Spinal cord (tissue), 10 donors: Measurements from ENCODE around the gene SORBS1. TPM values are rescaled to one million over a fixed set of nuclear protein-coding genes. Genes with fewer than 3 reads are reported as not detected.

Experiments
- DNase-seq, 6 donors: peaks; one replicate each; pipeline versions ENCODE4 v3.0.0 to v3.0.0-alpha.2; 2013 to 2015; ENCODE audit warnings: low spot score in 6 of 6, low read depth in 4 of 6
- H3K27ac ChIP-seq: one replicate; pipeline ENCODE4 v1.5.1; 2013; ENCODE audit warnings: low read depth, low read length, control low read depth
- H3K27me3 ChIP-seq: one replicate; pipeline ENCODE4 v1.6.1; 2013; ENCODE audit warnings: low read length; ENCODE audit not compliant: control insufficient read depth, insufficient read depth
- H3K36me3 ChIP-seq: one replicate; pipeline ENCODE4 v1.6.1; 2013; ENCODE audit warnings: low read length; ENCODE audit not compliant: control insufficient read depth, insufficient read depth
- H3K4me1 ChIP-seq: one replicate; pipeline ENCODE4 v1.6.1; 2013; ENCODE audit warnings: low read length; ENCODE audit not compliant: control insufficient read depth, insufficient read depth
- H3K4me3 ChIP-seq: one replicate; pipeline ENCODE4 v1.5.1; 2013; ENCODE audit warnings: low read depth, low read length, control low read depth
- H3K9me3 ChIP-seq: one replicate; pipeline ENCODE4 v1.6.1; 2013; ENCODE audit warnings: low read length; ENCODE audit not compliant: control insufficient read depth, insufficient read depth
- WGBS: methylation state at CpG from one replicate; pipeline ENCODE4 v1.1.5; 2013; ENCODE audit warnings: missing lambda C conversion rate; ENCODE audit not compliant: insufficient coverage; 5-methylcytosine and 5-hydroxymethylcytosine counted together
- polyA plus RNA-seq, 2 donors: library from polyadenylated mRNA; unstranded; fragments of 120-200 nt; gene quantifications; one replicate each; pipeline ENCODE4 v1.2.1, GENCODE V29; 2013; ENCODE audit not compliant: insufficient read length in 2 of 2
- total RNA-seq, 2 donors: library from RNA; depleted of rRNA in 1 of 2; stranded (reverse); fragments of 120-200 nt in 1 of 2; fragments of >200 nt in 1 of 2; gene quantifications; one replicate each; pipeline versions ENCODE4 v1.2.3 to v1.2.4, GENCODE V29; 2013 to 2014
- donor health status: healthy.

SORBS1 gene
- total and polyA plus RNA-seq, 4 donors: 95.1 to 129 (median 100.0) TPM

DNA sequence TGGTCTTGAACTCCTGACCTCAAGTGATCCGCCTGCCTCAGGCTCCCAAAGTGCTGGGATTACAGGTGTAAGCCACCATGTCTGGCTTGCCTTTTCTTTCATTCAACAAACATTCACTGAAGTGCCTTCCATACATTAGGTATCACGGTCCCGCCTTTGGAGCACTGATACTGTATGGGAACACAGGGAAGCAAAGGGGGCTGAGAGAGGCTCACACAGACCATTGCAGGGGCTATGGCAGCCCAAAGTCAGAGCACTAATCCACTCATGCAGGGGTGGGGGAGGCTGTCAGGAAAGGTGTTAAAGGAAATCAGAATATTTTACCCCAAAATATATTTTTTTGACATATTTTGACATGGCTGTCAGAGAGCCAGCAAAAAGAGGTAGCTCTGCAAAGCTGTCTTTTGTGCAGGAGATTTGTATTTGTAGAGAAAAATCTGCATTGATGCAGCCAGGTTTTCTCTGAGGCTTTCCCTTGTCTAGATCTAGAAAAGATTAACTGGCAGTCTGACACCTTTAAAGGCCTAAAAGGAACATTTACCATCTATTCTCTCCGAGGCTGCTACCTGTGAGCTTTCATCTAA, 228.4 kb downstream of the SORBS1 start:
- no peak for DNase-seq
- Histone ChIP-seq H3K4me3 (no peak overlapping the region), H3K9me3 (no peaks in the 10 kb centered on the region), H3K4me1 (no peaks in the 10 kb centered on the region), H3K27me3 (no peaks in the 10 kb centered on the region), H3K36me3 (peaks cover 34% of the 10 kb centered on the region), H3K27ac (no peak overlapping the region)
- 43% methylated on average over 1 of the region's 4 CpGs for WGBS

DNA sequence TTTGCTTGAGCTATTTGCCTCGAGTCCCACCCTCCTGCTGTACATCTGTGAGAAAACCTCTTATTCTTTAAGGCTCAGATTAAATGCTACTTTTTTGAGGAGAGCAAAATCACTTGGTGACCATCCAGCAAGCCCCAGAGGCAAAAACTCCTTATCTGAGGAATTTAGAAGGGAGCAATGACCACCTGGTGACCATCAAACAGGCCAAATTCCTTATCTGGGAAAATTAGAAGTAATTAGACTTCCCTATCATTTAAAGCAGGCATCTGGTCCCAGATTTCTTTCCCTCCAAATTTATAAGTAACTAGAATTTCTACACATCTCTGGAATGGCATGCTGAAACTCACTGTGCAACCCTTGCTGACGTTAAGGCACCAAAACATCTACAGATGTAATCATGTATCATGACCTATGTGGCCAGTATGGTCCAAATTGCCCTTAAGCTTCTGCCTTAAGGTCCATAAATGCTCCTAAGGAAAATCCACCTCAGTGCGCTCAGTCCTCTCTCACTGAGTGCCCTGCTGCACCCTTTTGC, 229.5 kb downstream of the SORBS1 start:
- H3K4me1 ChIP-seq: no peaks in the 10 kb centered on the region
- no peak overlapping the region for H3K4me3 ChIP-seq
- no peak overlapping the region for H3K27ac ChIP-seq
- H3K36me3 ChIP-seq: peaks cover 25% of the 10 kb centered on the region
- H3K9me3 ChIP-seq: no peaks in the 10 kb centered on the region
- no peak for DNase-seq
- H3K27me3 ChIP-seq: no peaks in the 10 kb centered on the region
- WGBS: 85% methylated on average over 3 of the region's 3 CpGs

DNA sequence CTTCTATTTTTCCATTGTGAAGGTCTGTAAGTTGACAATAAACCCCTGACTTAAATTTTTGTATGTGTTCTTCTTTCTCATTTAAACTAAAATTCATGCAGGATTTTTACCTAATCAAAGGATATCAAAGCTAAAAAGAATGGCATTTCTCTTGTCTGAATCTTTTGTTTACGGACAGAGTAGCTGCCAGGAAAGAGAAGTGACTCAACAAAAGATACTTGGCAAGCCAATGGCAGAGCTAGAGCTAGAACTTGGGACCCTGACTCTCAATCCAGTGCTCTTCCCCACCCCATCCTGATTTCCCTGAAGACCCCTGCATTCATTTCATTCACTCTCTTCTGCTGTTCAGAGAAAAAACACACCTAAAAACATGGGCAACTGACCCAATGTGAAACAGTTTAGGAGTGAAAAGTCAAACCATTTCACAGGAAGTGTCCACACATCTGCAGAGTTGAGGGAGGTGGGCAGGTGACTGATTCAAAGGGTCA, 230.2 kb downstream of the SORBS1 start:
- no CpG with 5 or more reads among the region's 1 CpG for WGBS
- Histone ChIP-seq H3K27ac (no peak overlapping the region), H3K27me3 (no peaks in the 10 kb centered on the region), H3K36me3 (peaks cover 19% of the 10 kb centered on the region), H3K9me3 (no peaks in the 10 kb centered on the region), H3K4me1 (no peaks in the 10 kb centered on the region), H3K4me3 (no peak overlapping the region)
- DNase-seq: no peak

DNA sequence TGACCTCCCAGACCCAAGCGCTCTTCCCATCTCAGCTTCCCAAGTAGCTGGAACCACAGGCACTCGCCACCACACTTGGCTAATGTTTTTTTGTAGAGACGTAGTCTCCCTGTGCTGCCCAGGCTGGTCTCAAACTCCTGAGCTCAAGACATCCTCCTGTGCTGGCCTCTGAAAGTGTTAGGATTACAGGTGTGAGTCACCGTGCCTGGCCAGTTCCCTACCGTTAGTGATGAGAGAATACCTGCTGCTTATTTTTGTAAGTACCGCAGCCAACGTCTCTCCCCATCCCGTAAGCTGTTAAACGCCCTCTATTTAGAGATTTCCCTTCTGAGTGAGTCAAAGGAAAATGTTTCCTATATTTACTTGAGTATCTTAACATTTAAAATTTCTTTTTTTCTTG, 231.9 kb downstream of the SORBS1 start:
- Histone ChIP-seq H3K36me3 (peaks cover 9% of the 10 kb centered on the region), H3K27ac (no peak overlapping the region), H3K9me3 (no peaks in the 10 kb centered on the region), H3K4me3 (no peak overlapping the region), H3K27me3 (no peaks in the 10 kb centered on the region), H3K4me1 (no peaks in the 10 kb centered on the region)
- 70% methylated on average over 2 of the region's 9 CpGs for WGBS
- DNase-seq: no peak

DNA sequence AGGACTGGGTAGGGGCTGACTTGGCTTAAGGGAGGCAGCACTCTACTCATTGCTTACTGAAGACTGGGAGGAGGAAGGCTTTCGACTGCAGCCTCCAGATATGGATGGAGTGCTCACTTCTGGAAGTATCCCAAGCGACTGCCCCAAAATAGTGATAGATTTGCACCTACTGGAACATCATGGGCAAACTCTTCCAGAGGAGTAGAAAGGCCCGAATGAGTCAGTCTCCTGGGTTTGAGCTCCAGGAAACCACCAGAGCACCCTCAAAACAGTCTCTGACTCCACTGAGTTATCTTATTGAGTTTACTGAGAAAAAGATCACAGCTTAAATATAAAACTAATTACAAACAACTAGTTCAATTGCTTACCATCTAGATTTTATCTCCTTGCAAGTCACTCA, 233.2 kb downstream of the SORBS1 start:
- H3K4me1 ChIP-seq: no peaks in the 10 kb centered on the region
- 72% methylated on average over 2 of the region's 3 CpGs for WGBS
- no peak overlapping the region for H3K4me3 ChIP-seq
- peaks cover 13% of the 10 kb centered on the region for H3K36me3 ChIP-seq
- H3K27me3 ChIP-seq: no peaks in the 10 kb centered on the region
- no peak for DNase-seq
- no peaks in the 10 kb centered on the region for H3K9me3 ChIP-seq
- H3K27ac ChIP-seq: no peak overlapping the region

DNA sequence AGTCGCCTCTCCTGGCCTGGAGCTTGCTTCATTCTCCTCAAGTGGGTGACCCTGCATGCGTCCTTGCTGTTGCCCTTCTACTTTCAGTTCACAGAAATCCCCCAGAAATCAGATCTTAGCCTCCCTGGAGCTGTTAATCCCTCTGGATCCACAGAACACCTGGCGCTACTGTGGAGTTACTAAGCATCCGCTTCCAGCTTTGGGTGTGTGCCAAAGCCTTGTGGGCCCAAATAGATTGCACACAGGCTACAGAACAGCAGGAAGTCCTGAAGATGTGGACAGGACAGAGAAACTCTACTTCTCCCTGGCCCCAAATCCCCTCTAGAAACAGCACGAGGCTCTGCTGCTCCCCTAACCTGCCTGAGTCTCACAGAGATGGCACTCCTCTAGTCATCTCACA, 233.8 kb downstream of the SORBS1 start:
- peaks cover 11% of the 10 kb centered on the region for H3K36me3 ChIP-seq
- WGBS: 63% methylated on average over 4 of the region's 5 CpGs
- H3K4me1 ChIP-seq: no peaks in the 10 kb centered on the region
- H3K27me3 ChIP-seq: no peaks in the 10 kb centered on the region
- peak in 1 of 6 donors; percentile 36 for DNase-seq
- no peak overlapping the region for H3K27ac ChIP-seq
- H3K9me3 ChIP-seq: no peaks in the 10 kb centered on the region
- H3K4me3 ChIP-seq: no peak overlapping the region

DNA sequence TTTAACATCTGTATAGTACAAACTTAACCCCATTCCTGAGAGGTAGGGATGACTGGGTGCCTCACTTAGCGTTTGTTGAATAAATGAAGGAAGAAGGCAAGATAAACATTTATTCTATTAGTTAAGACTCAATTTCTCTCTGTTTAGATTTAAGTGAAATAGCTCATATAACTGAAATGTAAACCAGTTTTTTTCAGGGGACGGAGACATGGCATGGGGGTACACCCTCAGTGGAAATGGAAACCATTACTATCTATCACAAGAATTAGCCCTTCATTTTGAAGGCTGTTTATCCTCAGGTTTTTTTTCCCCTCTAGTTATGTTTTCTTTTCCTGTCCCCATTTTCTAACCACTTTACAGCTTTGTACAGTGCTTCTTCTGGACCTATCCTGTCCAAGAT, 234.8 kb downstream of the SORBS1 start:
- H3K4me3 ChIP-seq: no peak overlapping the region
- H3K9me3 ChIP-seq: no peaks in the 10 kb centered on the region
- DNase-seq: no peak
- no CpG with 5 or more reads among the region's 2 CpGs for WGBS
- H3K36me3 ChIP-seq: peaks cover 12% of the 10 kb centered on the region
- no peaks in the 10 kb centered on the region for H3K4me1 ChIP-seq
- H3K27me3 ChIP-seq: no peaks in the 10 kb centered on the region
- no peak overlapping the region for H3K27ac ChIP-seq

DNA sequence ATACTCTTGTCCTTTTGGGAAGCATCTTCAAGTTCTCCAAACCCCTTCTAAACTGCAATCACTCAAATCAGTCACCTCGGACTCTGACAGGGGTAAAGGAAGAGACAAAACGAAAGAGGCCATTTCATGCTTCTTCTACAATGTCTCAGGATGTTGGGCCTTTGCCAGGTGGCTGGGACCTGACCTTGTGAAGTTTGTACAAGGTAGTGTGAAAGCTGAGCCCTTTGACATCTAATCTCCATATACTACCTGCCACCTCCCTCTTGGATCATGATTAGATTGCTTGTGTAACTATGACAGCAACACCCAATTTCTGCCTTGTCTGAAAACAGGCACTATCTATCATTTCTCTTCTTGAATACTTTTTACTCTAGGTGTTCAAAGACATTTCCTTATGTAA, 235.3 kb downstream of the SORBS1 start:
- H3K36me3 ChIP-seq: peaks cover 13% of the 10 kb centered on the region
- H3K27me3 ChIP-seq: no peaks in the 10 kb centered on the region
- H3K9me3 ChIP-seq: no peaks in the 10 kb centered on the region
- no peaks in the 10 kb centered on the region for H3K4me1 ChIP-seq
- WGBS: 100% methylated on average over 2 of the region's 2 CpGs
- DNase-seq: no peak
- H3K4me3 ChIP-seq: no peak overlapping the region
- H3K27ac ChIP-seq: no peak overlapping the region

DNA sequence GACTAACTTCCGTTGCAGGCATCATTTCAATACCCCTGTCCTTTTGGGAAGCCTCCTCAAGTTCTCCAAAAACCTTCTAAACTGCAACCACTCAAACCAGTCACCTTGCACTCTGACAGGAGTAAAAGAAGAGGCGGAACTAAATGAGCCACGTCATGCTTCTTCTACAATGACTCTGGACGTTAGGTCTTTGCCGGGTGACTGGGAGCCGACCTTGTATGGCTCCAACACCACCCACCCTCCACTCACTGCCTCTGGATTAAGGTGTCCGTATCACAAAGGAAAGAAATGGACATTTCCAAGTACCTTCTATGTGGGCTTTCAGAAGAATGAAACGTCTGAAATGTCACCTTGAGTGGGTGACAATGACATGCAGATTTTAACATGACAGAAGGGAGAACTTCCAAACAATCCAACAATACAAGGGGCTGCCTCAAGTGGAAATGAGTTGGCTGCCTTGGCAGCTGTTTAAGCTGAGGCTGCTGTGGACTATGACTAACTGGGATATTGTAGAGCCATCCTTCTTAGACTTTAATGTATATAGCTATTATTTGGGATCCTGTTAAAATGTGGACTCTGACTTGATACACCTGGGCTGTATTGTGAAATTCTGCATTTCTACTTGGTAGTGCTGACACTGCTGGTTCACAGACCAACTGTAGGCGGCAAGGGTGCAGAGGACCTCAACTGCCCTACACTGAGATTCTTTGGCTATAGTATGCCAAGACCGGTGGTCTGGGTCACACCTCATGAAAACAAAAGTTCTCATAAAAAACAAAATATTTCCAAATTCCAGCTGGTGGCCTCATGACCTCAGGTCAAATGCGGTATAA, 236.5 kb downstream of the SORBS1 start:
- no peak overlapping the region for H3K27ac ChIP-seq
- H3K9me3 ChIP-seq: no peaks in the 10 kb centered on the region
- no peaks in the 10 kb centered on the region for H3K4me1 ChIP-seq
- no peak overlapping the region for H3K4me3 ChIP-seq
- H3K27me3 ChIP-seq: no peaks in the 10 kb centered on the region
- DNase-seq: no peak
- H3K36me3 ChIP-seq: peaks cover 19% of the 10 kb centered on the region
- WGBS: 85% methylated on average over 4 of the region's 11 CpGs
